GOT3 (cell line): ENCODE results near the gene FAM83E.

Experiments
- DNase-seq: peaks from one replicate; lab custom pipeline; 2025; ENCODE audit warnings: mixed read lengths; lab: John Stamatoyannopoulos, UW

The FAM83E gene

GRCh38 chr19:48575931-48576622, 38.8 kb downstream of the FAM83E start:
- DNase-seq, result no peak

- DNase-seq, result no peak
Observed at GRCh38 chr19:48573163-48573505, 41.7 kb downstream of the FAM83E start.

DNA sequence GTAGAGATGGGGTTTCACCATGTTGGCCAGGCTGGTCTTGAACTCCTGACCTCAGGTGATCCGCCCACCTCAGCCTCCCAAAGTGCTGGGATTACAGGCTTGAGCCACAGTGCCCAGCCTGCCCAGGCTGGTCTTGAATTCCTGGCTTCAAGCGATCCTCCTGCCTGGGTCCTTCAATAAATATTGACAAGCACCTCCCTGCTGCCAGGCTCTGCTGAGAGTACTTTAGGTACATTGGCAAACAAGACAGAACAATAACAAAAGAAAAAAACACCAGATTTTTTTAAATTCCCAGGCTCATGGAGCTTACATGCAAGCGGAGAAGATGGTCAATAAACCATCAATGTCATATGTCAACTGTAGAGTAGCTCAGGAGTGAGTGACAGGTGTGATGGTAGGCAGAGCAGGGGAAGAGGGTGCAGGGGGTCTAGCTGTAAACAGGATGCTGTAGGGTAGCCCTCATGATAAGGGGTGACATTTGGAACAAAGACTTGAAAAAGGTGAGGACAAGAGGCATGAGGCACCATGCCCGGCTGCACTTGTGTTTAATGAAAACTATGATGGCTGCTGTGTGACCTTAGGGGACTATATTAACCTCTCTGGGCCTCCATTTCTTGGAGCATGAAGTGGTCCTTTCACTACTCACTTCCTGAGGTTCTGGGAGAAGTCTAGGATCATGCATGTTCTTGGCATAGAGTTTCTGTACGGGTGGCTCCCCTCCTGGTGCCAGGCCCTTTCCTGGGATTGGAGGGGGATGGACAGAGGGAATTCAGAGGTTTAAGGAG, 43.3 kb downstream of the FAM83E start:
- DNase-seq, result no peak

DNA sequence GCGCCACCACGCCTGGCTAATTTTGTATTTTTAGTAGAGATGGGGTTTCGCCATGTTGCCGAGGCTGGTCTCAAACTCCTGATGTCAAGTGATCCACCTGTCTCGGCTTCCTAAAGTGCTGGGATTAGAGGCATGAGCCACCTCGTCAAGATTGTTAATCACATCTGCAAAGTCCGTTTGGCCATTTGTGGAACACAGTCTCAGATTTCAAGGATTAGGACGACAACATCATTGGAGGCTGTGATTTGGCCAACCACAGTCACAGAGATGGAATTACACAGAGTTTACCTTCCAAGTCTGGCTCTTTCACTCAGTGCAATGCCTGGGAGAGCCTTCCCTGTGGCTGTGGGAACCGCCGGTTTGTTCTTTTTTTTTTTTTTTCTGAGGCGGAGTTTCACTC, 45.1 kb downstream of the FAM83E start:
- no peak for DNase-seq

GRCh38 chr19:48568345-48568886, 46.5 kb downstream of the FAM83E start:
- DNase-seq, result peak; percentile 64

DNA sequence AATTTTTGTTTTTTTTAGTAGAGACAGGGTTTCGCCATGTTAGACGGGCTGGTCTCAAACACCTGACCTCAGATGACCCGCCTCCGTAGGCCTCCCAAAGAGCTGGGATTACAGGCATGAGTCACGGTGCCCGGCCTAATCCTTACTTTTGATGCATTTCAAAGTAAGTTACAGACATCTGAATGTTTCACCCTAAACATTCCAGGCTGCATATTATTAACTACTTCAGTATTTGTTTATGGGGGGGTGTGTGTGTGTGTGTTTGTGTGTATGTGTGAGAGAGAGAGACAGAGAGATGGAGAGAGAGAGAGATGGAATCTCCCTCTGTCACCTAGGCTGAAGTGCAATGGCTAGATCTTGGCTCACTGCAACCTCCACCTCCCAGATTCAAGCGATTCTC, 49.8 kb downstream of the FAM83E start:
- no peak for DNase-seq
